NCI-H460 (cell line): ENCODE measurements around the gene PROCA1. TPM values are rescaled to one million over a fixed set of nuclear protein-coding genes. Genes with fewer than 3 reads are reported as not detected.

Source experiments
- DNase-seq: peaks from one replicate; pipeline ENCODE4 v3.0.0-alpha.2; 2016; ENCODE audit warnings: low read depth; ENCODE audit errors: extremely low read depth
- polyA plus RNA-seq: library from polyadenylated mRNA; depleted of rRNA; stranded (reverse); fragments of >200 nt; gene quantifications from 2 replicates; pipeline ENCODE4 v1.2.3, GENCODE V29; 2014; cell fraction: nucleus; rRNA removed
- total RNA-seq: library from RNA; depleted of rRNA; stranded (reverse); fragments of >200 nt; shearing (Covaris generic); gene quantifications from 2 replicates; pipeline ENCODE4 v1.2.3, GENCODE V29; 2014; rRNA removed

Gene PROCA1, protein sequence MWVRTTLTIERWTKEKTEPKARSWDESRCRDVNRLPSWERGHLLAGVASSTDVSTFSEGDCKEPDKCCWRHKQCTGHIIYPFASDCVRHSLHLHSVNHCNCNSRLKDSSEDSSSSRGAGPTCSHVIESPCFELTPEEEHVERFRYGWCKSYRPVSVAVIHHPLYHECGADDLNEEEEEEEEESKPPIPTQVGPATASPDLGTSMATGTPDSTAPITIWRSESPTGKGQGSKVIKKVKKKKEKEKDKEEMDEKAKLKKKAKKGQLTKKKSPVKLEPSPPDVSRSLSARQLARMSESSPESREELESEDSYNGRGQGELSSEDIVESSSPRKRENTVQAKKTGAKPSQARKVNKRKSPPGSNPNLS
- 3.4 and 3.6 TPM in 2 replicates for total RNA-seq
- 28.6 and 64.3 TPM in 2 replicates for polyA plus RNA-seq

DNA sequence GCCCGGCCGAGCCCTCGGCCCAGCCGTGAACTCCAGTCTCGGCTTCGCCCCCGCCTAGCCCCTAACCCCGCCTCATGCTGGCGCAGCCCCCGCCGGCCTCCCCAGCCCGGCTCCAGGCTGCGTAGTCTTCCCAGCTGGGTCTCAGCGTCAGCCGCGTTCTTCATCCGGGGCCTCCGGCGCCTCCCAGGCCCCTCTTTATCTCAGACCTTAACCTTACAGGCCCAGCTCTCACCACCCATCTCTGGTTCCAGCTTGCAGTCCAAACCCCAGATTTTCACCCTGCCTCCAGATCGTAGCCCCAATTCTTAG lies at the start of gene PROCA1:
Gene PROCA1, minus strand, starts transcription at position 166 of the 309 bp plus-strand sequence. CDS start 228 bp downstream, outside the sequence.
- DNase-seq: no peak

DNA sequence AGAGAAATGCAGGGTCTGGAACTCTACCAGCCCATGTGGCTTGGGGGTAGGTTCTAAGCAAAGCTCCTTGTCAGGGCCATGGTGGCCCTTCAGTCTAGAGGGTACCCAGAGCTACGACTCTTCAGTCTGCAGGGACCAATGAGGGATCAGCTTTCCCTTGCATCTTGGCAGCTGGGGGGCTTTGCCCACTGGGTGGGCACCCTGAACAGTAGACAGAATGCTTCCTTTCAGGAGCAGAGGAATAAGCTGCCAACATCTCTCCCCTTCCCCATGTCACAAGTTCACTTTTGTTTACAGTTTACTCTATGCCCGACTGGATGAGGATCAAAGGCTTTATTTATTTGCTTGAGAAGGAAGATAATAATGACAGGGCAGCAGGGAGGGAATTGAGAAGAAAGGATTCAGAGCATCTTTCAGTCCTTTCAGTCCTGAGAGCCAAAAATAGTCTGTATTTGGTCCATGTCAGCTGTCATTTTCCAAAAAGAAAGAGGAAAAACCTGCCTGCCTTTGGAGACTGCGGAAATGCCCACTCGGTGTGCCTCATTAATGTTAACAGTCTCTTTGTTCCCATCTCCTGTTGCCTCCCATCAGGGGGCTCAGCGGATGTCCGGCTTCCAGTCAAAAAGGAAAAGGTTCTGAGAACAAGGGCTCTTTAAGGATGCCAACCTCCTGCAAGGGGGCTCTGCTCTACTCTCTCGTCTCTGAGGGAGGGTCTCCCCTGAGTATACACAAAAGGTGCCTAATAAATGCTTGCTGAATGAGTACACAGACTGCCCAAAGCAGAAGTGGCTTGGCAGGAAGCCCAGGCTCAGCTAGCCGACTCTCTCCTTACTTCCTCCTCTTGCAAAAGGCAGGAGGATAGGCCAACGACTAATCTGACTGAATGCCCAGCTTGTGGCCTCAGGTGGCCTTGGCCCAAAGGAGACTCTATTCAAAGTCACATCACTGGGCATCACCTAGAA lies 49.2 kb upstream of the PROCA1 start:
- DNase-seq: no peak

DNA sequence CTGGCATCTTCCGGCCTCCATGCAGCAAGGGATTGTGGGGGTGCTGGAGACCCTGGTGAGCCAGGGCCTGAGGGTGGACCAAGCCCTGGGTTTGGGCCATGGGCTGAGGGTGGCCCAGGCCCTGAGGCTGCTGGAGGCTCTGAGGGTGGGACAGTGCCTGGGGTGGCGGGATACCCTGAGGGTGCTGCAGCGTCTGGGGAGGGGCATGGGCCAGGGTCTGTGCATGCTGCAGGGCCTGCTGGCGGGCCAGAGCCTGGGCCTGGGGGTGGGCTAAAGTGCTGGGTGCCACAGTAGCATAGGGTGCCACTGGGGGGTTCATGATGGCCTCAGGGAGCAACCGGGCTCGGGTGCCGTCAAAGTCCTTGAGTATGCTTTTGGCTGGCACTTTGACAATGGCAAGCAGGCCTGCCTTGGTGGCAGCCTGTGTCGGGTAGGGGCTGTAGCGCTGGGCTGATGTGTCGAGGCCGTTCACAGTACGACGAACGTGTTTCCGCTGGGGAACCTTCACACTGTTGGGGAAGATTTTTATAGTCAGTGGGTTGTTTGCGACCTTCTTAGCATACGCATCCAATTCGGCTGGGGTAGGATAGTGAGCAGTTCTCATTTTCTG lies 47.7 kb upstream of the PROCA1 start:
- DNase-seq: no peak

DNA sequence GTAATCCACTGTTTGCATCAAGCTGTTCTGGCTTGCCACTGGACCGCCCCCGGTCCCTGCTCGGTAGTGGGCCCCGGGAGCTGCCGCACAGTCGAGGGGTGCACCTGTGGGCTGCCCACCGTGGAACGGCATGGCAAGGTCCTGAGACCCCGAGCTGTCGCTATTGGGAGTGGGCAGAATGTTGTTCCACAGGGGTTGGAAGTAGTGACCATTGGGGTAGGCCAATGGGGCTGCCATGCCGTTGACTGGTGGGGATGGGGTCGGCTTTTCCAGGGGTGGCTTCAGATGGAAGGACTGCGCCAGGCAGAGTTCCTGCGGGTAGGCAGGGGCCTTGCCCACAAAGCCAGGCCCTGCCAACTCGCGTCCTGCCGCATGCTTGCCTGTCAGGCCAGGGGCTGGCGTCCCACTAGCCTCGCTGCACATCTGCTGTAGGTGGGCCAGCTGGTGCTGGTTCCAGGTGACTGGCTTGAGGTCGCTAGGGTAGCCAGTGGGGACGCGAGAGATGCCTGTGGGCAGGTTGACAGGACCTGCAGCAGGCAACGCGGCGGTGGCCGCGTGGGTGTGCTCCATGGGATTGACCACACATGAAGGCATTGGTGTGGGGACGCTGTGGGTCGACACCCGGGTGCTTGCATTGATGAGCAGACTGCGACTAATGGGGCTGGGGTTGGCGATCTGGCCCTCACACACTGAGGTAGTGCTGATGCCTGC lies 46.9 kb upstream of the PROCA1 start:
- no peak for DNase-seq

DNA sequence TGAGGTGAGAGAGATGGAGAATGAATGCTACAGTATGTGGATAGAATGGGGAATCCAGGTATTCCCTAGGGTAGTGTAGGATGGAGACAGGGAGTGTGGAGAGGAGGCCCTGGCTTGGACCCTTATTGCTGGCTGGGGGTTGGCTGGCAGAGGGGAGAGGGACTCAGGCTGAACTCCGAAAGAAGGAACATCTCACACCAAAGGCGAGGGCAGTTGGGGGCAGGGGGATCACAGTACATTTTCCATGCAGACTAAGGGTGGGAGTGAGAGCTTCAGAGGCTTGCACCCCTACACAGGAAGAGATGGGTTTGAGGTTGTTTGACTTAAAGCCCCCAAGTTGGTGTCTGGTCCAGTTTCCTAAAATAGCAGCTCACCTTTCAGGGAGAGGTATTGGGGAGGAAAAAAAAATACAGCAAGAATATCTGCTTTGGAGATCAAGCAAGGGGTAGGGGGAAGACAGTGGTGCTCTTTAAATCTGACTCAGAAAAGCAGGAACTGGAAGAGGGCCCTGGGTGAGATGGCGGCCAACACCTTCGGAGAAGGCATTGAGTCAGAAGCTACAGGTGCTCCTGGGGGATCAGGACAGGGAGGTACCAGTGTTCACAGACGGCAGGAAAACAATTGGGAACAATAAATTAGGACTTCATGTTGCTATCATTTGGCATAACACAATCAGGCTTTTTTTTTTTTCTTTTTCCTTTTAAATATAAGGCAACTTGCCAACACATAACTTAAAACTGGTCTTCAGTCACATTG lies 44.5 kb upstream of the PROCA1 start:
- no peak for DNase-seq

DNA sequence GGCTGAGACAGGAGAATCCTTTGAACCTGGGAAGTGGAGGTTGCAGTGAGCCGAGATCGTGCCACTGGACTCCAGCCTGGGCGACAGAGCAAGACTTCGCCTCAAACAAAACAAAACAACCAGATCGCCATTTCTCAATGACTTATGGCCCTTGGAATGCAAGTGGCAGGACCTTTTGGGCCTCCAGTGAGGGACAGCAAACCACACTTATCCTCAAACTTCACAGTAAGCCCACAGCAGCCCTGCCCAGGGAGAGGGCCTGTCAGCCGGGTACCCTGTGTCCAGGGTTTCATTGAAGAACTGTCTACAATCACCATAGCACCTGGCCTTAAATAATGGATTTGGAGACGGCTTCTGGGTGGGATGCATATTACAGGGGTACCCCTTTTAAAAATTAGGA lies 43.8 kb upstream of the PROCA1 start:
- DNase-seq: no peak

DNA sequence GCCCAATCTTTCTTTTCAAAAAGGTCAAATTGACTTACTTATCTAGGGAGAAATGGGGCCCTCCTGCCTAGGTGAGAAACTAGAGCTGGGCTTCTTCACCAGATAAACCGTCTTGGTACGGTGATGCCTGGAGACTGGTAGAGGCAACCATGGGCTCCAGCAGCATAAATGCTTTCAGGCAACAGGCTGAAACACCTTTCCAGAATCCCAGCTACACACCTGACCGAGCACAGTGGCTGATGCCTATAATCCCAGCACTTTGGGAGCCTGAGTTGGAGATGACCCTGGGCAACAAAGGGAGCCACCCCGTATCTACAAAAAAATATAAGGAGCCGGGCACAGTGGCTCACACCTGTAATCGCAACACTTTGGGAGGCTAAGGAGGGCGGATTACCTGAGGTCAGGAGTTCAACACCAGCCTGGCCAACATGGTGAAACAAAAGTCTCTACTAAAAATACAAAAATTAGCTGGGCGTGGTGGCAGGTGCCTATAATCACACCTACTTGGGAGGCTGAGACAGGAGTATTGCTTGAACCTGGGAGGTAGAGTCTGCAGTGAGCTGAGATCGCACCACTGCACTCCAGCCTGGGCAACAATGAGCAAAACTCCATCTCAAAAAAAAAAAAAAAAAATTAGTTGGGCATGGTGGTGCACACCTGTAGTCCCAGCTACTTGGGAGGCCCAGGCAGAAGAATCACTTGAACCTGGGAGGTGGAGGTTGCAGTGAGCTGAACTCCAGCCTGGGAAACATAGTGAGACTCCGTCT lies 40.1 kb upstream of the PROCA1 start:
- no peak for DNase-seq

DNA sequence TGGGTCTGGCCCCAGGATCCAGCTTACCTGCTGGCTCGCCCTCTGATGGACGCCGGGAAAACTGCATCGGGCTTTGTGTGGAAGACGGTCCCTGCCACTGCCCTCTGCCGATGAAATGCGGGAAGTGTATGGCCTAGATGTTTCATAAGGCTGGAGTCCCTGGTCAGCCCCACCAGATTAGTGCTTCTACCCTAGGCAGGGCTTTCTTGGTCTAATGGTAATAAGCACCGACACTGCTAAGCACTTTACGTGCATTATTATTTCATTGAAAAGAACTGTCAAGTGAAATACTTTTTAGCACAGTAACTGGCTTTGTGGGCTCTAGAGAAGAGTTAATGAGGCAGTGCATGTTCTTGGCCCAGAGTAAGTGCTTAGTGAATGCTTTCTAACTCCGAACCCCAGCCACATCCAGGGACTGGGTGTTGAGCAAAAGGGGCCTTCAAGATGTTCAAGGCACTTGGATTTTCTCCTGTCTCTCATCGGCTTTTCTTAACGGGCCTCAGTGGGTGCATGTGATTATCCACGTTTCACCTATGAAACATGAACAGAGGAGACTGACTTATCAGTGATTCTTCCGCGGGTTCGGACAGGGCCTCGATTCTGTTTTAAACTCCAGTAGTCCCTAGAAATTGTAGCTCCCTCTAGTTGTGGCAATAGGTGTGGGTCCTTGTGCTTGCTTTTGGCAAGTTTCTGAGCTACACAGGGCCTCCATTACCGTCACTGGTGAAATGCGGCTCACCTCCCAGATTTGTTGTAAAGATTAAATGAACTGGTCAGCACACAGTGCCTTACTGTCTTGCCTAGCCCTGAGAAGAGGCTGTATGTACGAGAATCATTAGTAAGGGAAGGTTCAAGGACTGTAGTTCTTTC lies 38.7 kb upstream of the PROCA1 start:
- DNase-seq: peak; percentile 92

DNA sequence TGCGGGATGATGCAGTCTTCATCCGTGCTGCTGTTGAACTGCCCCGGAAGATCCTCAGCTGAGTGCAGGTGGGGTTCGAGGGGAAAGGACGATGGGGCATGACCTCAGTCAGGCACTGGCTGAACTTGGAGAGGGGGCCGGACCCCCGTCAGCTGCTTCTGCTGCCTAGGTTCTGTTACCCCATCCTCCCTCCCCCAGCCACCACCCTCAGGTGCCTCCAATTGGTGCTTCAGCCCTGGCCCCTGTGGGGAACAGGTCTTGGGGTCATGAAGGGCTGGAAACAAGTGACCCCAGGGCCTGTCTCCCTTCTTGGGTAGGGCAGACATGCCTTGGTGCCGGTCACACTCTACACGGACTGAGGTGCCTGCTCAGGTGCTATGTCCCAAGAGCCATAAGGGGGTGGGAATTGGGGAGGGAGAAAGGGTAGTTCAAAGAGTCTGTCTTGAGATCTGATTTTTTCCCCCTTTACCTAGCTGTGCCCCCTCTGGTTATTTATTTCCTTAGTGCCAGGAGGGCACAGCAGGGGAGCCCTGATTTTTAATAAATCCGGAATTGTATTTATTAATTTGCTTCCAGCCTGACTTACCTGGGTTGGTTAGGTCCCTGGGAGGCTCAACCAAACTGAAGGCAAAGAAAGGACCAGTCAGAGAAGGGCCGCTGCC lies 38.0 kb upstream of the PROCA1 start:
- DNase-seq: no peak

DNA sequence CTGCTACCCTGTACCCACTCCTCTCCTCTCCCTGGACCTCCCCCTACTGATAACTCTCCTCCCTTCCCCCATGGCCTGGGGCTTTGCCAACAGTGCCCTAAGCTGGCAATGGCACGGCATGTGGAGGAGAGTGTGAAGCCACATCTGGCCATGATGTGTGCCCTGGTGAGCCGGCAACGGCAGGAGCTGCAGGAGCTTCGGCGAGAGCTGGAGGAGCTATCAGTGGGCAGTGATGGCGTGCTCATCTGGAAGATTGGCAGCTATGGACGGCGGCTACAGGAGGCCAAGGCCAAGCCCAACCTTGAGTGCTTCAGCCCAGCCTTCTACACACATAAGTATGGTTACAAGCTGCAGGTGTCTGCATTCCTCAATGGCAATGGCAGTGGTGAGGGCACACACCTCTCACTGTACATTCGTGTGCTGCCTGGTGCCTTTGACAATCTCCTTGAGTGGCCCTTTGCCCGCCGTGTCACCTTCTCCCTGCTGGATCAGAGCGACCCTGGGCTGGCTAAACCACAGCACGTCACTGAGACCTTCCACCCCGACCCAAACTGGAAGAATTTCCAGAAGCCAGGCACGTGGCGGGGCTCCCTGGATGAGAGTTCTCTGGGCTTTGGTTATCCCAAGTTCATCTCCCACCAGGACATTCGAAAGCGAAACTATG lies 37.3 kb upstream of the PROCA1 start:
- no peak for DNase-seq

DNA sequence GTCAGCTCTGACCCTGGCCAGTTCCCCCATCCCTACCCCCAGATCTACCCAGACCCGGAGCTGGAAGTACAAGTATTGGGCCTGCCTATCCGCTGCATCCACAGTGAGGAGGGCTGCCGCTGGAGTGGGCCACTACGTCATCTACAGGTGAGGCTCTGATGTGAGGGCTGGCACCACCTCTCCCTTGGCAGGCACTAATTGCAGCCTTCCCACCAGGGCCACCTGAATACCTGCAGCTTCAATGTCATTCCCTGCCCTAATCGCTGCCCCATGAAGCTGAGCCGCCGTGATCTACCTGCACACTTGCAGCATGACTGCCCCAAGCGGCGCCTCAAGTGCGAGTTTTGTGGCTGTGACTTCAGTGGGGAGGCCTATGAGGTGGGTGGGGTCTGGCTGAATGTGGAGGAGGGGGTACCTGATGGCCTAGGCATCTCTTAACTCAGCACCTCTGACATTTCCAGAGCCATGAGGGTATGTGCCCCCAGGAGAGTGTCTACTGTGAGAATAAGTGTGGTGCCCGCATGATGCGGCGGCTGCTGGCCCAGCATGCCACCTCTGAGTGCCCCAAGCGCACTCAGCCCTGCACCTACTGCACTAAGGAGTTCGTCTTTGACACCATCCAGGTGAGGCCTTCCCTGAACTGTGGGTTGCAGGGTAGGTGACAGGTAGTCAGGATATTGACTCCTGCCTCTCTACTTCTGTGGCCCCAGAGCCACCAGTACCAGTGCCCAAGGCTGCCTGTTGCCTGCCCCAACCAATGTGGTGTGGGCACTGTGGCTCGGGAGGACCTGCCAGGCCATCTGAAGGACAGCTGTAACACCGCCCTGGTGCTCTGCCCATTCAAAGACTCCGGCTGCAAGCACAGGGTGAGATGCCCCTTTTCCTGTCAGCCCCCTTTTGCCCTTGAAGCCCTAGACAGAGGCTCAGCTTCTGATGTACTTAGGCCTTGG lies 36.4 kb upstream of the PROCA1 start:
- no peak for DNase-seq

DNA sequence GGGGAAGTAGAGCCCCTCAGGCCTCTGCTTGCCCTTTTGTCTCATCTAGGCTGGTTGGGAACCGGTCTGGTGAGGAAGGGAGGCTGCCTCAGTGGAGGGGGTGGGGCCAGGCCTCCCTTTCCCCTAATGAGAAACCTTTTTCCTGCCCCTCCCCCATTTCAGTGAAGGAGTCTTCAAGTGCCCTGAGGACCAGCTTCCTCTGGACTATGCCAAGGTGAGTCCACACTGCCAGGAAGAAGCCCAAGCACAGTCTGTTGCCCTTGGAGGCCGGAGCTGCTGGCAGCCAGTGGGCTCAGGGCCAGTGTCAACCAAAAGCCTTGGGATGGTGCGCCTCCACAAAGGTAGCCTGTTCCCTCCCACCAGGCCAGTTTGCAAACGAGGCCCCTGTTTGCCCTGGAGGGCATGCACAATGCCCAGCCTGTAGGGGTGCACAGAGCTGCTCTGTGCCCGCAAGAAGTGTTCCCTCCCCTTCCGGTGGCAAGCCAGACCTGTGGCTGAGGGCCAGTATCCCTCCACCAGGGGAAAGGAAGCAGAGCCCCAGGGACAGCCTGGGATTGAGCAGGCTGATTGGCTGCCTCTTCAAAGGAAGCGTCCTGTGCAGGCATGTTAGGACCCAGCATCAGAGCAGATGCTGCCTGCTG lies 35.5 kb upstream of the PROCA1 start:
- no peak for DNase-seq

DNA sequence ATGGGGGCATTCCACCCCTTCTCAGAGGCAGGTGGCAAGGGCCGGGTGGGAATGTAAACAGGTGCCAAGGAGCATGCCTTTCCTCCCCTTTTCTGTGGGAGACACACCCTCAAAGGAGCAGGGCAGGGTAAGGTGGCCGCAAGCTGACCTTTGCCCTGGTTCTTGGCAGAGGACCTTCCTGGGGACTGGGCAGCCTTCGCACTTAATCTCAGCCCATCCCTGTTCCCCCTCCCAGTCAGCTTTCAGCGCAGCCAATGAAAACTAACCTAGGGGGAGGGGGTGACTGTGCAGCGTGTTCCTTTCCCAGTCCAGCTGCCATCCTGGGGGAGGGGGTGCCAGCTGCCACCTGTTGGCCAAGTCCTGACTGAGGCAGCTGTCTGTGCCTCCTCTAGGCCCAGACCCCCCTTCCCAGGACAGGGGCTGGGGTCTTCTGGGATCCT lies 34.9 kb upstream of the PROCA1 start:
- no peak for DNase-seq

DNA sequence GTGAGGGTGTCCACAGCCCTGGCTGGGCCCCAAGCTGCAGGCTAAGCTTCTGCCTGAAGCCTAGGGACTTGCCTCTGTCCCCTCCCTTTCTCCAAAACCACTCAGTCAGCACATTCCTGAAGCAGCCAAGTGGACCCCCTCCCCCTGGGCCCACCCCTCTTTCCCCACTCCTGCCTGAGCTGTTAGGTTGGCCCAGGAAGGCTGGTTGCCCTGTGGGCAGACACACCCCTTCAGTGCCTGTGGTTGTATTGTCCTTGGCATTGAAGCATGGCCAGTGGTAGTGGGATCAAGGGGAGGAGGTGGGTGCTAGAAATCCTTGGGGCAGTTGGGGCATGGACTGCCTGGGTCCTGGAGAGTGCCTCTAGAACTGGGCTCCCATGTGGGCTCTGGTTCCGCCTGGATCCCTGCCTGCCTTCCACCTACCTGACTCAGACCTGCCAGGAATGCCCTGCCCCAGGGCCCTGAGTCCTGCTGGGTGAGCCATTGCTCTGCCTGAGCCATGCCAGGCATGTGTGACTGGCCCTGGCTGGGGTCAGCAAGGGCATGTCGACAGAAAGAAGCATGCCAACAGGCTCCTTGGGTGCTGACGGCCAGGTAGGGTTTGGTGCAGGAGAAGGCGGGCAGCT lies 34.2 kb upstream of the PROCA1 start:
- DNase-seq: no peak
